ENCODE measurements around the gene RUNX3. TPM values are rescaled to one million over a fixed set of nuclear protein-coding genes. Genes with fewer than 3 reads are reported as not detected.

The RUNX3 gene
- total RNA-seq, 1 experiment from 2014 or later, result 8.6 TPM

DNA sequence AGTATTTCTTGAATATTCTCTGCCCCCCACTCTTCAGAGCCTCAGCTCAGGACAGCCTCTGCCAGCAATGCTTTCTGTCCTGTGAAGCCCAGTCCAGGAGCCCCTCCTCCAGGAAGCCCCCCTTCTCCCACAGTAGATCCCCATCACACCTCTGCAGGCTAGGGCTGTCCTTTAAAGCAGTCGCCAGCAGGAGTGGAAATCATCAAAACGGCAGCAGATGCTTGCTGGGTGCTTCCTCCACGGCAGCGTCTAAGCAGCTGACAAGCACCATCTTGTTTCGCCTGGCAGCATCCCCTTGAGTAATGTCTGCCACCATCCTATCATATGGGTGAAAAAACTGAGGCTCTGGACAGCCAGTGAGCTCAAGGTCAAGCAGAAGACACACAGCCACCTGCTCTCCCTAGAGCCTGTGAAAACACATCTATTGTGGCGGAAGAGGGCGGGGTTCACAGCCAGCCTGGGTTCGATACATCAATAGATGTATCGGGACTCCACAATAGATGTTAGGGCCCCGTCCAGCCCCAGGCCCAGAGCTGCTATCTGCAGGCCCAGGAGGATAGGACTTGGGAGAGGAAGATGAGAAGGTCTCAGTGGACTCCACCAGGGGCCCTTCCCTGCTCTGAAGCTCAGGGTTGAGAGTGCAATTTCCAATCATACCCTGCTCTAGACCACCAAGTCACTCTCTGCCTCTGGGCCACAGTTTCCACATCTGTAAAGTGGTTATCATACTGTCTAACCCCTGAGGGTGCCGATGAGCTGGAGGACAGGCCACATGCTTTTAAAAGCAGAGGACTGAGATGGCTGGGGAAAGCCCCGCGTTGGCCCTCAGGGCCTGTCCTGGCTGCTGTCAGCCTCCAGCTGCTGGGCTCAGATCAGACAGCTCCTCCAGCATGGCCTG lies 17.5 kb downstream of the RUNX3 start:
- TF ChIP-seq EZH2 (IDR thresholded peaks at IDR 0.05; ENCODE audit: borderline replicate concordance, low read depth, low read length, poor library complexity, severe bottlenecking) (no peak), CTCF (conservative IDR thresholded peaks at IDR 0.05; ENCODE audit: low read depth, low read length) (no peak)
- ChIA-PET POLR2A (ENCODE audit: low non-redundant PET) (no interaction called here), CTCF (no interaction called here)
- Histone ChIP-seq H3K36me3 (ENCODE audit: insufficient read depth, low read length, poor library complexity, severe bottlenecking) (peaks cover 3% of the 10 kb centered on the region), H3K4me3 (ENCODE audit: low read depth, low read length, poor library complexity, severe bottlenecking) (no peak overlapping the region), H3K27me3 (replicated peaks; ENCODE audit: insufficient read depth, low read depth, low read length, poor library complexity) (no peaks in the 10 kb centered on the region), H3K4me1 (ENCODE audit: insufficient read depth, low read length, poor library complexity, severe bottlenecking) (no peaks in the 10 kb centered on the region), H3K9me3 (ENCODE audit: low read depth, low read length, poor library complexity, severe bottlenecking) (no peaks in the 10 kb centered on the region), H3K27ac (ENCODE audit: low read depth, low read length, poor library complexity, severe bottlenecking) (no peak overlapping the region)
- DNase-seq (ENCODE audit: low spot score), result no peak
- intact Hi-C loops (cut with micrococcal nuclease; ENCODE audit: unreplicated experiment), result no loop called here
- BruUV-seq (replicated peaks), result no TSS peak

GRCh38 chr1:24911651-24912155 lies 18.4 kb downstream of the RUNX3 start:
- intact Hi-C loops (cut with micrococcal nuclease; ENCODE audit: unreplicated experiment), result no loop called here
- BruUV-seq (replicated peaks), result no TSS peak
- CTCF ChIA-PET, result no interaction called here
- POLR2A ChIA-PET (ENCODE audit: low non-redundant PET), result no interaction called here
- TF ChIP-seq EZH2 (IDR thresholded peaks at IDR 0.05; ENCODE audit: borderline replicate concordance, low read depth, low read length, poor library complexity, severe bottlenecking), result no peak
- no peak for TF ChIP-seq CTCF (conservative IDR thresholded peaks at IDR 0.05; ENCODE audit: low read depth, low read length)
- no peak overlapping the region for H3K4me3 ChIP-seq (ENCODE audit: low read depth, low read length, poor library complexity, severe bottlenecking)
- no peaks in the 10 kb centered on the region for H3K36me3 ChIP-seq (ENCODE audit: insufficient read depth, low read length, poor library complexity, severe bottlenecking)
- no peaks in the 10 kb centered on the region for H3K4me1 ChIP-seq (ENCODE audit: insufficient read depth, low read length, poor library complexity, severe bottlenecking)
- no peak for DNase-seq (ENCODE audit: low spot score)
- no peaks in the 10 kb centered on the region for H3K9me3 ChIP-seq (ENCODE audit: low read depth, low read length, poor library complexity, severe bottlenecking)
- H3K27ac ChIP-seq (ENCODE audit: low read depth, low read length, poor library complexity, severe bottlenecking), result no peak overlapping the region
- no peaks in the 10 kb centered on the region for H3K27me3 ChIP-seq (replicated peaks; ENCODE audit: insufficient read depth, low read depth, low read length, poor library complexity)

DNA sequence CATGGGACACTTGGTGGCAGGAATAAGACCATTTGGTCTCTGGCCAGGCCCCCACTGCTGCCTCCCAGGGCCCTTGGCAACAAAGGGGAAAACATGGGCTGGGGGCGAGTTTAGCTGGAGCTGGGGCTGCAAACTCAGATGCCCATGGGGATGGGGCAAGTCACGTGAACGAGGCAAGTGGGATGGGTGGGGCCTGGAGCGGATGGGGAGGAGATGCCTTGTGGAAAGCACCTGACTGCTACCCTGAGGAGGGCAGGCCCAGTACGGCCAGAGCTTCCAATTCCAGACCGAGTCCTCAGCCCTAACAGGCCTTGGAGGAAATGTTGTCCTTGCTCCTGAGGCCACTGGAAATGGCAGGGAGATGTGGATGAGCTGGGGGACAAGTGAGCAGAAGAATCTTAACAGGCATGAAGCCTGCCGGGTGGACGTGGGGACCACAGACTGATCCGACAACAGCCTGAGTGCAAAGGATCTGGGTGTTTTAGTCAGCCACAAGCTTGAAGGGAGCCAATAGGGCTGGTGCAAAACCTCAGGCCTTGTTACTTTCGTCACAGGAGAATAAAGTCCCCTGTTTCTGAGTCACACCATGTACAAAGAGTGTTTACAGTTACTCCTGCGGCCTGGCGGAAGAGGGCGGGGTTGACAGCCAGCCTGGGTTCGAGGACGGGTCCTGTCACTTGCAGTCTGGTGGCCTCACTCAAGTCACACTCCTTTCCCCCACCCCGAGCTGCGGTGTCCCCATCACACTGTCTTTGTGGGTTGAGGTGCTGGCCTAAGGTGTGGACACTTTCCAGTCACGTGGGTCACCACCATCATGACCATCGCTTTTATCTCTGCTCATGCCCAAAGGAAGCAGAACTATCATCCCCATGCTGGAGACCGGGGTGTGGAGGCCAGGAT lies 19.1 kb downstream of the RUNX3 start:
- TF ChIP-seq CTCF (conservative IDR thresholded peaks at IDR 0.05; ENCODE audit: low read depth, low read length), result no peak
- TF ChIP-seq EZH2 (IDR thresholded peaks at IDR 0.05; ENCODE audit: borderline replicate concordance, low read depth, low read length, poor library complexity, severe bottlenecking), result no peak
- H3K27ac ChIP-seq (ENCODE audit: low read depth, low read length, poor library complexity, severe bottlenecking), result no peak overlapping the region
- intact Hi-C loops (cut with micrococcal nuclease; ENCODE audit: unreplicated experiment), result no loop called here
- ChIA-PET CTCF (no interaction called here), POLR2A (ENCODE audit: low non-redundant PET) (no interaction called here)
- BruUV-seq (replicated peaks), result no TSS peak
- no peaks in the 10 kb centered on the region for H3K9me3 ChIP-seq (ENCODE audit: low read depth, low read length, poor library complexity, severe bottlenecking)
- H3K4me1 ChIP-seq (ENCODE audit: insufficient read depth, low read length, poor library complexity, severe bottlenecking), result no peaks in the 10 kb centered on the region
- H3K36me3 ChIP-seq (ENCODE audit: insufficient read depth, low read length, poor library complexity, severe bottlenecking), result no peaks in the 10 kb centered on the region
- no peaks in the 10 kb centered on the region for H3K27me3 ChIP-seq (replicated peaks; ENCODE audit: insufficient read depth, low read depth, low read length, poor library complexity)
- DNase-seq (ENCODE audit: low spot score), result no peak
- H3K4me3 ChIP-seq (ENCODE audit: low read depth, low read length, poor library complexity, severe bottlenecking), result no peak overlapping the region
